Stimulated activated CD4-positive, alpha-beta T cell treated with anti-CD3 and anti-CD28 coated beads, TNF-alpha, amount 100 ng/mL, for 1 hour (primary cell): ENCODE results near the gene EMID1.

Experiments used
- DNase-seq, 3 donors: peaks; one replicate each; pipeline ENCODE4 v3.0.0-alpha.2; 2020; ENCODE audit warnings: low read depth in 3 of 3, low spot score in 1 of 3

Gene EMID1

GRCh38 chr22:29205594-29206371 lies at the start of gene EMID1:
Gene EMID1, plus strand, starts transcription at chr22:29205896. Its CDS starts 143 bp downstream, at chr22:29206039.
- no peak for DNase-seq

- no peak for DNase-seq
Measured at GRCh38 chr22:29155966-29156365, 49.7 kb upstream of the EMID1 start.

- DNase-seq: no peak
Measured at GRCh38 chr22:29156507-29156906, 49.2 kb upstream of the EMID1 start.

GRCh38 chr22:29157759-29158535 lies 47.7 kb upstream of the EMID1 start:
- DNase-seq: no peak

- DNase-seq: no peak
Measured at GRCh38 chr22:29158546-29158945, 47.1 kb upstream of the EMID1 start.

GRCh38 chr22:29163808-29164207 lies 41.9 kb upstream of the EMID1 start:
- DNase-seq: no peak

GRCh38 chr22:29165321-29166060 lies 40.2 kb upstream of the EMID1 start:
- DNase-seq: no peak

GRCh38 chr22:29166180-29166579 lies 39.5 kb upstream of the EMID1 start:
- no peak for DNase-seq

- DNase-seq: peak in 1 of 3 donors; percentile 2
Measured at GRCh38 chr22:29167032-29167911, 38.4 kb upstream of the EMID1 start.

- DNase-seq: no peak
Measured at GRCh38 chr22:29171721-29172120, 34.0 kb upstream of the EMID1 start.

- no peak for DNase-seq
Measured at GRCh38 chr22:29172216-29172615, 33.5 kb upstream of the EMID1 start.

GRCh38 chr22:29175312-29175835 lies 30.3 kb upstream of the EMID1 start:
- DNase-seq: no peak

GRCh38 chr22:29183971-29184848 lies 21.5 kb upstream of the EMID1 start:
- DNase-seq: no peak

- no peak for DNase-seq
Measured at GRCh38 chr22:29184849-29185490, 20.7 kb upstream of the EMID1 start.

- DNase-seq: no peak
Measured at GRCh38 chr22:29186302-29186701, 19.4 kb upstream of the EMID1 start.

GRCh38 chr22:29187831-29188230 lies 17.9 kb upstream of the EMID1 start:
- DNase-seq: no peak

- DNase-seq: no peak
Measured at GRCh38 chr22:29190051-29190450, 15.6 kb upstream of the EMID1 start.

- no peak for DNase-seq
Measured at GRCh38 chr22:29190918-29191317, 14.8 kb upstream of the EMID1 start.

GRCh38 chr22:29193021-29193420 lies 12.7 kb upstream of the EMID1 start:
- no peak for DNase-seq
